ENCODE data around the gene CRABP1.

CRABP1 gene

GRCh38 chr15:78391781-78392180, 51.6 kb downstream of the CRABP1 start:
- no peak for TF ChIP-seq CTCF (IDR thresholded peaks at IDR 0.05; ENCODE audit: extremely low read depth, missing control alignments)

DNA sequence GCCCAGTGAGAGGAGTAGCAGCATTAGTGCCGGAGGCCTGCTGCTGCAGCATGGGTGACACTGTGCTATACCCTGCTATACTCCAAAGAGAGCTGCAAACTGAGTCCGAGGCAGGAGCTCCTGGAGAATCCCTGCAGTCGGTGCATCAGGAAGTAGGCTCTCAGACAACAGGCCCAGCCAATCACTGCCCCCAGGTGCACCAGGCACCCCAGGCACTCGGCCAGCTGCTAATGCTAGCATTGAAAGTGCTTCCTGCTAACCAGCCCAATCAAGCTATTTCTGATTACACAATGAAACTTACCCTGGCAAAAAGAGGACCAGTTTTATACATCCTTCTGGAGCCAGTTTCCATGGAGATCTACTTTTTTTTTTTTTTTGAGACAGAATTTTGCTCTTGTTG, 52.3 kb downstream of the CRABP1 start:
- TF ChIP-seq CTCF (IDR thresholded peaks at IDR 0.05; ENCODE audit: extremely low read depth, missing control alignments): no peak
- no peak for DNase-seq (ENCODE audit: low spot score)

More at GRCh38 chr15:78391781-78392180, 51.6 kb downstream of the CRABP1 start:
- no peak for DNase-seq (ENCODE audit: low spot score)

DNA sequence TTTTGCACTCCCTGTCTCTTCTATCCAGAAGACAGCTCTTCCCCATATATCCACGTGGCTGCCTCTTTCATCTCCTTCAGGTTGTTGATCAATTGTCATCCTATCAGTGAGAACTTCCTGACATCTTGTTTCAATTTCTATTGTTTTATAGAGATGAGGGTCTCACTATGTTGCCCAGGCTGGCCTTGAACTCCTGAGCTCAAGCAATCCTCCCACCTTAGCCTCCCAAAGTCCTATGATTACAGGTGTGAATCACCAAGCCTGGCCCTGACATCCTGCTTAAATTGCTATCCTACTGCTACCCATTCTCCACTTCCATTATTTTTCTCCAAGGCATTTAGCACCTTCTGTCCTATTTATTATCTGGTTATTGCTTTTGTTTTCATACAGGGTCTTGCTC, 53.0 kb downstream of the CRABP1 start:
- TF ChIP-seq CTCF (IDR thresholded peaks at IDR 0.05; ENCODE audit: extremely low read depth, missing control alignments): no peak
- no peak for DNase-seq (ENCODE audit: low spot score)

GRCh38 chr15:78394026-78394425, 53.9 kb downstream of the CRABP1 start:
- no peak for DNase-seq (ENCODE audit: low spot score)

GRCh38 chr15:78394981-78395616, 54.9 kb downstream of the CRABP1 start:
- DNase-seq (ENCODE audit: low spot score): no peak
- TF ChIP-seq CTCF (IDR thresholded peaks at IDR 0.05; ENCODE audit: extremely low read depth, missing control alignments): no peak

More at GRCh38 chr15:78394026-78394425, 53.9 kb downstream of the CRABP1 start:
- no peak for TF ChIP-seq CTCF (IDR thresholded peaks at IDR 0.05; ENCODE audit: extremely low read depth, missing control alignments)

DNA sequence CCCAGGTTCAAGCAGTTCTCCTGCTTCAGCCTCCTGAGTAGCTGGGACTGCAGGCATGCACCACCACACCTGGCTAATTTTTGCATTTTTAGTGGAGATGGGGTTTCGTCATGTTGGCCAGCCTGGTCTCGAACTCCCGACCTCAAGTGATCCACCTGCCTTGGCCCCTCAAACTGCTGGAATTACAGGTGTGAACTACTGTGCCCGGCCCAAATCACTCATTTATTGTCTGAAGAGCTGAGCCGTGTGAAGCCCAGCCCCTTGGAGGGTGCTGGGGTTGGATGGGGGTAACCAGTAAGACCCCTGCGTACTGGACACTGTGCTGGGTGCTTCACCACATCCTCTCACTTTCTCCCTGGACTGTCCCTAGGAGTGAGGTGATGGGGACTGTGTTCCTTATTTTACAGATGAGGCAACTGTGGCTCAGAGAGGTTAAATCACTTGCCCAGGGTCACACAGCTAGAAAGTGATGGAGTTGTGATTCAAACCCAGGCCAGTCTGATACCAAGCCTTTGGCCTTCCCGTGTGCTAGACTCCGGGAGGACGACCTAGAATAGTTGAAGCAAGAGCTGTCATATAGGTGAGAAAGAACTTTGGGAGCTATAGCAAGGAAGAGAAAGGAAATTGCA, 56.1 kb downstream of the CRABP1 start:
- no peak for DNase-seq (ENCODE audit: low spot score)
- no peak for TF ChIP-seq CTCF (IDR thresholded peaks at IDR 0.05; ENCODE audit: extremely low read depth, missing control alignments)

GRCh38 chr15:78396976-78397375, 56.8 kb downstream of the CRABP1 start:
- no peak for TF ChIP-seq CTCF (IDR thresholded peaks at IDR 0.05; ENCODE audit: extremely low read depth, missing control alignments)
- DNase-seq (ENCODE audit: low spot score): no peak

Measured in GM20000 (cell line).